HepG2 (cell line): Measurements from ENCODE around the gene ACAA2. TPM values are rescaled to one million over a fixed set of nuclear protein-coding genes. Genes with fewer than 3 reads are reported as not detected.
A peak's percentile ranks its signal among the peaks of the same experiment; 100 is the strongest.

ENCODE experiments used
- AKAP8 ChIP-seq: sonication (generic); formaldehyde crosslinking; IDR thresholded peaks from 2 replicates; pipeline ENCODE4 v1.5.1; 2020; ENCODE audit warnings: mild to moderate bottlenecking, missing genetic modification reagents
- ARID4A ChIP-seq: sonication (generic); formaldehyde crosslinking; IDR thresholded peaks from 2 replicates; pipeline ENCODE4 v1.5.0; 2020; ENCODE audit warnings: mild to moderate bottlenecking, missing genetic modification reagents, borderline replicate concordance
- ATF1 ChIP-seq: IDR thresholded peaks from 2 replicates; pipeline ENCODE4 v1.6.1; 2016; ENCODE audit warnings: mild to moderate bottlenecking, control low read depth
- CCAR2 ChIP-seq: fragments of 200-400 bp; formaldehyde crosslinking; optimal IDR thresholded peaks from 2 replicates; pipeline ENCODE3; 2018; ENCODE audit warnings: low read depth, mild to moderate bottlenecking, low read length, moderate library complexity
- DNMT3B ChIP-seq: conservative IDR thresholded peaks from 2 replicates; pipeline ENCODE4 v1.6.1; 2016; ENCODE audit warnings: missing biosample characterization, control low read depth
- KDM3A ChIP-seq: IDR thresholded peaks from 2 replicates; pipeline ENCODE4 v1.6.1; 2018; ENCODE audit warnings: low read depth, missing compliant biosample characterization
- MBD4 ChIP-seq: IDR thresholded peaks from 2 replicates; pipeline ENCODE4 v1.6.1; 2012; ENCODE audit warnings: low read length, inconsistent platforms, borderline replicate concordance
- MBNL3 ChIP-seq: fragments of 250-450 bp; sonication (Bioruptor Pico); conservative IDR thresholded peaks from 2 replicates; pipeline ENCODE4 v1.8.0; 2022; ENCODE audit warnings: mild to moderate bottlenecking, inconsistent platforms
- MXD1 ChIP-seq: sonication (generic); formaldehyde crosslinking; IDR thresholded peaks from 2 replicates; pipeline ENCODE4 v1.4.0; 2020; ENCODE audit warnings: mild to moderate bottlenecking, missing genetic modification reagents
- POGK ChIP-seq: sonication (generic); formaldehyde crosslinking; conservative IDR thresholded peaks from 2 replicates; pipeline ENCODE4 v1.8.0; 2022; ENCODE audit warnings: mild to moderate bottlenecking, moderate library complexity, missing genetic modification reagents
- RARG ChIP-seq: sonication (generic); formaldehyde crosslinking; IDR thresholded peaks from 2 replicates; pipeline ENCODE4 v1.4.0; 2020; ENCODE audit warnings: low read depth, mild to moderate bottlenecking, missing genetic modification reagents
- TBX2 ChIP-seq: sonication (generic); formaldehyde crosslinking; IDR thresholded peaks from 2 replicates; pipeline ENCODE4 v1.5.0; 2020; ENCODE audit warnings: missing genetic modification reagents, mild to moderate bottlenecking, borderline replicate concordance
- XBP1 ChIP-seq: sonication (generic); formaldehyde crosslinking; IDR thresholded peaks from 2 replicates; pipeline ENCODE4 v1.5.0; 2020; ENCODE audit warnings: missing genetic modification reagents
- ZFP41 ChIP-seq: sonication (generic); formaldehyde crosslinking; IDR thresholded peaks from 2 replicates; pipeline ENCODE4 v1.4.0; 2020; ENCODE audit warnings: mild to moderate bottlenecking, missing genetic modification reagents, borderline replicate concordance
- ZNF256 ChIP-seq: sonication (generic); formaldehyde crosslinking; conservative IDR thresholded peaks from 2 replicates; pipeline ENCODE4 v1.4.0; 2020; ENCODE audit warnings: missing genetic modification reagents
- ZNF7 ChIP-seq: IDR thresholded peaks from 2 replicates; pipeline ENCODE4 v1.6.1; 2016; ENCODE audit warnings: missing biosample characterization, missing genetic modification reagents
- ZNF766 ChIP-seq: sonication (generic); formaldehyde crosslinking; IDR thresholded peaks from 2 replicates; pipeline ENCODE4 v1.5.0; 2020; ENCODE audit warnings: missing genetic modification reagents, borderline replicate concordance
- ZNF850 ChIP-seq: sonication (generic); formaldehyde crosslinking; conservative IDR thresholded peaks from 2 replicates; pipeline ENCODE4 v1.9.0; 2021; ENCODE audit warnings: mild to moderate bottlenecking, missing genetic modification reagents
- ZSCAN21 ChIP-seq: sonication (generic); formaldehyde crosslinking; IDR thresholded peaks from 2 replicates; pipeline ENCODE4 v1.8.0; 2022; ENCODE audit warnings: mild to moderate bottlenecking, missing genetic modification reagents, moderate library complexity, borderline replicate concordance
- polyA plus RNA-seq, 8 experiments: library from polyadenylated mRNA; depleted of rRNA in 3 of 8; stranded (reverse) in 7 of 8; unstranded in 1 of 8; fragments of >200 nt; fragmentation: Illumina TruSeq in 4 of 8; extraction: Trizol in 4 of 8; gene quantifications; 2 replicates each; pipeline versions ENCODE4 v1.2.1 to v1.2.3, GENCODE V29; 2011 to 2016; ENCODE audit warnings: low read depth in 4 of 8, missing spikeins in 1 of 8, mixed read lengths in 1 of 8; ENCODE audit not compliant: insufficient read depth in 1 of 8
- total RNA-seq, 5 experiments: library from RNA; depleted of rRNA; stranded (reverse); fragments of >200 nt; fragmentation: Illumina TruSeq; extraction: Trizol; gene quantifications; 2 replicates each; pipeline ENCODE4 v1.2.3, GENCODE V29; 2016; ENCODE audit warnings: low read depth in 1 of 5
- TF ChIP-seq, protein P1 (sequence below): sonication (generic); formaldehyde crosslinking; IDR thresholded peaks from 2 replicates; pipeline ENCODE4 v1.5.1; 2020; ENCODE audit warnings: mild to moderate bottlenecking, missing genetic modification reagents

Gene ACAA2
- total and polyA plus RNA-seq, 2 of the 13 experiments (the other 11 are each of a cell fraction or from before 2014, with no cell fraction given) = 51.6 to 182 TPM

- TF ChIP-seq, protein P1, sequence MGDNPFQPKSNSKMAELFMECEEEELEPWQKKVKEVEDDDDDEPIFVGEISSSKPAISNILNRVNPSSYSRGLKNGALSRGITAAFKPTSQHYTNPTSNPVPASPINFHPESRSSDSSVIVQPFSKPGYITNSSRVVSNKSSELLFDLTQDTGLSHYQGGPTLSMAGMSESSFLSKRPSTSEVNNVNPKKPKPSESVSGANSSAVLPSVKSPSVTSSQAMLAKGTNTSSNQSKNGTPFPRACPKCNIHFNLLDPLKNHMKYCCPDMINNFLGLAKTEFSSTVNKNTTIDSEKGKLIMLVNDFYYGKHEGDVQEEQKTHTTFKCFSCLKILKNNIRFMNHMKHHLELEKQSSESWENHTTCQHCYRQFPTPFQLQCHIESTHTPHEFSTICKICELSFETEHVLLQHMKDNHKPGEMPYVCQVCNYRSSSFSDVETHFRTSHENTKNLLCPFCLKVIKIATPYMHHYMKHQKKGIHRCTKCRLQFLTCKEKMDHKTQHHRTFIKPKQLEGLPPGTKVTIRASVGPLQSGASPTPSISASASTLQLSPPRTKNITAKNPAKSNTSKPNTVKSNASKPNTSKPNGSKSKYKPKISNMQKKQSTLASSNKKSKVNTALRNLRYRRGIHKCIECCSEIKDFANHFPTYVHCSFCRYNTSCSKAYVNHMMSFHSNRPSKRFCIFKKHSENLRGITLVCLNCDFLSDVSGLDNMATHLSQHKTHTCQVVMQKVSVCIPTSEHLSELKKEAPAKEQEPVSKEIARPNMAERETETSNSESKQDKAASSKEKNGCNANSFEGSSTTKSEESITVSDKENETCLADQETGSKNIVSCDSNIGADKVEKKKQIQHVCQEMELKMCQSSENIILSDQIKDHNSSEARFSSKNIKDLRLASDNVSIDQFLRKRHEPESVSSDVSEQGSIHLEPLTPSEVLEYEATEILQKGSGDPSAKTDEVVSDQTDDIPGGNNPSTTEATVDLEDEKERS (CRISPR knock-in tag) = no peak
- 0 out of 2 replicates have a peak, but pooled peaks have one; percentile 33 for TF ChIP-seq ZNF766 (CRISPR knock-in tag)
- peak; percentile 49; the same call in 1 of the 2 replicates for TF ChIP-seq DNMT3B
- TF ChIP-seq ZNF7 (CRISPR knock-in tag) = no peak
- no peak for TF ChIP-seq MBNL3 (CRISPR knock-in tag)
- peak; percentile 44; the same call in 1 of the 2 replicates for TF ChIP-seq ARID4A (CRISPR knock-in tag)
- no peak for TF ChIP-seq MBD4
- no peak for TF ChIP-seq ATF1 (CRISPR knock-in tag)
- no peak for TF ChIP-seq KDM3A
- peak; percentile 72 for TF ChIP-seq MXD1 (CRISPR knock-in tag)
- TF ChIP-seq XBP1 (CRISPR knock-in tag) = no peak
- no peak; the same call in 1 of the 2 replicates for TF ChIP-seq ZNF256
- TF ChIP-seq CCAR2 = no peak
- no peak for TF ChIP-seq RARG
- no peak; the same call in 1 of the 2 replicates for TF ChIP-seq POGK (CRISPR knock-in tag)
- TF ChIP-seq ZNF850 (CRISPR knock-in tag) = 0 out of 2 replicates have a peak, but pooled peaks have one; percentile 23
- TF ChIP-seq TBX2 (CRISPR knock-in tag) = peak; percentile 57; the same call in 1 of the 2 replicates
- TF ChIP-seq AKAP8 (CRISPR knock-in tag) = no peak
- no peak for TF ChIP-seq ZFP41
- peak; percentile 32; the same call in 1 of the 2 replicates for TF ChIP-seq ZSCAN21 (CRISPR knock-in tag)
Measured at GRCh38 chr18:49813319-49814146, at the start of gene ACAA2 (continued).
